ENCODE data around the gene PRR29. TPM values are rescaled to one million over a fixed set of nuclear protein-coding genes. Genes with fewer than 3 reads are reported as not detected.

Gene PRR29
- polyA plus RNA-seq, 1 experiment: 0.15 TPM

DNA sequence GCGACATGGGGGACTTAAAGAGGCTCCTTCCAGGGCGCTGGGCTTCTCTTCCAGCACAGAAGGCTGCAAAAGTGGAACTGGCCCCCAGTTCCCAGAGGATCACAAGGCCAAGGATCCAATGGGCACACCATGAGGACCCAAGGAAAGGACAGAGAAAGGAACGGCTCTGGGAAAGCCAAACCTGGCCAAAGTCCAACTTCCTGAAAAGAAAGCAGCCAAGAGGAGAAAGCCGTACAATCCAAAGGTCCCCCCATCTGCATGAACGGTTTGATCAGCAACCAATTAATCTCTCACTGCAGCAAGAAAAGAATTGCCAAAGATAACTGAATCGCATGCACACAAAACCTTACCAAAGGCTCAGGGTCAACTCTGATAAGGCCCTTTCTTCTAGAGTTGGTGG, 42.1 kb downstream of the PRR29 start:
- CTCF ChIA-PET: no interaction called here
- H3K27ac ChIP-seq (ENCODE audit: low read depth, low read length): no peak overlapping the region
- TF ChIP-seq, protein P1, sequence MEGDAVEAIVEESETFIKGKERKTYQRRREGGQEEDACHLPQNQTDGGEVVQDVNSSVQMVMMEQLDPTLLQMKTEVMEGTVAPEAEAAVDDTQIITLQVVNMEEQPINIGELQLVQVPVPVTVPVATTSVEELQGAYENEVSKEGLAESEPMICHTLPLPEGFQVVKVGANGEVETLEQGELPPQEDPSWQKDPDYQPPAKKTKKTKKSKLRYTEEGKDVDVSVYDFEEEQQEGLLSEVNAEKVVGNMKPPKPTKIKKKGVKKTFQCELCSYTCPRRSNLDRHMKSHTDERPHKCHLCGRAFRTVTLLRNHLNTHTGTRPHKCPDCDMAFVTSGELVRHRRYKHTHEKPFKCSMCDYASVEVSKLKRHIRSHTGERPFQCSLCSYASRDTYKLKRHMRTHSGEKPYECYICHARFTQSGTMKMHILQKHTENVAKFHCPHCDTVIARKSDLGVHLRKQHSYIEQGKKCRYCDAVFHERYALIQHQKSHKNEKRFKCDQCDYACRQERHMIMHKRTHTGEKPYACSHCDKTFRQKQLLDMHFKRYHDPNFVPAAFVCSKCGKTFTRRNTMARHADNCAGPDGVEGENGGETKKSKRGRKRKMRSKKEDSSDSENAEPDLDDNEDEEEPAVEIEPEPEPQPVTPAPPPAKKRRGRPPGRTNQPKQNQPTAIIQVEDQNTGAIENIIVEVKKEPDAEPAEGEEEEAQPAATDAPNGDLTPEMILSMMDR (IDR thresholded peaks at IDR 0.05; ENCODE audit: low read depth, low read length): no peak
- no peaks in the 10 kb centered on the region; the same call in 1 of the 2 replicates for H3K9me3 ChIP-seq (ENCODE audit: control insufficient read depth, insufficient read depth, low read length)
- POLR2A ChIA-PET: no interaction called here
- DNase-seq (ENCODE audit: low read depth, low spot score): no peak
- no peak overlapping the region for H3K4me3 ChIP-seq (ENCODE audit: low read depth, low read length)
- no peaks in the 10 kb centered on the region for H3K27me3 ChIP-seq (ENCODE audit: control insufficient read depth, insufficient read depth, low read length)

DNA sequence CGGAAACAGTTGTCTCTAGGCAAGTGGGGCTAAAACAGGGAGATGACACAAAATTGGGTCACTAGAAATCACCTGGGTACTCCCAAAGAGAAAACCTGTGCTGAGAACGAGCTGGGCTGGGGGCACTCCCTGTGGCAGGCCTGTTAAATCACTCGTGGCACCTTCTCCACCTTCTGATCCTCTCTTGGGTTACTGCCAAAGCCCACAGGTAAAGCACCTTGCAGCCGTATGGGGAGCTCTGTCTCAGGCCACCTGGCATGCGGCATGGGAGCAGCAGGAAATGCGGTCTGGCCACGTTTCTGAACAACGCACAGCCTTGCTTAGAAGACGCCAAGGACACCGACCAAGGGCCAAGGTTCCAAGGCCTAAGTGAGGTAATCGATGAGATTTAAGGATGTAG, 43.8 kb downstream of the PRR29 start:
- Histone ChIP-seq H3K27ac (ENCODE audit: low read depth, low read length) (no peak overlapping the region), H3K4me3 (ENCODE audit: low read depth, low read length) (no peak overlapping the region), H3K9me3 (ENCODE audit: control insufficient read depth, insufficient read depth, low read length) (no peaks in the 10 kb centered on the region; the same call in 1 of the 2 replicates), H3K27me3 (ENCODE audit: control insufficient read depth, insufficient read depth, low read length) (no peaks in the 10 kb centered on the region)
- POLR2A ChIA-PET: no interaction called here
- CTCF ChIA-PET: interaction anchor here (2.1 to 3.2 kb wide), 3 partner anchors 12 to 92 kb away, joined by 7 to 18 read pairs (median 12); no protein-coding TSS in a partner anchor
- TF ChIP-seq, protein P1 (IDR thresholded peaks at IDR 0.05; ENCODE audit: low read depth, low read length): no peak
- no peak for DNase-seq (ENCODE audit: low read depth, low spot score)

- TF ChIP-seq, protein P1 (IDR thresholded peaks at IDR 0.05; ENCODE audit: low read depth, low read length): no peak
- Histone ChIP-seq H3K27ac (ENCODE audit: low read depth, low read length) (no peak overlapping the region), H3K9me3 (ENCODE audit: control insufficient read depth, insufficient read depth, low read length) (no peaks in the 10 kb centered on the region; the same call in 1 of the 2 replicates), H3K27me3 (ENCODE audit: control insufficient read depth, insufficient read depth, low read length) (no peaks in the 10 kb centered on the region), H3K4me3 (ENCODE audit: low read depth, low read length) (no peak overlapping the region)
- CTCF ChIA-PET: interaction anchor here (0.8 to 3.2 kb wide), 4 partner anchors 13 to 91 kb away, joined by 3 to 18 read pairs (median 10); no protein-coding TSS in a partner anchor
- no peak for DNase-seq (ENCODE audit: low read depth, low spot score)
- POLR2A ChIA-PET: no interaction called here
Measured at GRCh38 chr17:64042700-64043485, 44.7 kb downstream of the PRR29 start.

DNA sequence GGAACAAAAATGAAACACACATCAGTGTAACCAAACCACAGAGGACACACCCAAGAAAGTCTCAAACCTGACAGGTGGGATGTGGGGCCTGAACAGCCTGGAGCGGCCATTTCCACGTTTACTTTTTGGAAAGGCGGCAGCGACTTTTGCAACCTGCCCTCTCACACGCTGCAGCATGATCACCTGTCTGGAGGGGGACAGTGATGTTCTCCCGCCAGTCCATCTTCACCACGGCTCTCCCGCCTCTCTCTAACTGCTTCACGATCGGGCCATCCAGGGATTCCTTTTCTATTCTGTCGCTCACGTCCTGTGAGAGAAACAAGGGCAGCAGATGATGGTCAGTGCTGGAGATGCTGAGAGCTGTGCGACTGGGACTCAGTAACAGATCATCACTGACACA, 47.0 kb downstream of the PRR29 start:
- CTCF ChIA-PET: no interaction called here
- DNase-seq (ENCODE audit: low read depth, low spot score): no peak
- no peaks in the 10 kb centered on the region; the same call in 1 of the 2 replicates for H3K9me3 ChIP-seq (ENCODE audit: control insufficient read depth, insufficient read depth, low read length)
- no peaks in the 10 kb centered on the region for H3K27me3 ChIP-seq (ENCODE audit: control insufficient read depth, insufficient read depth, low read length)
- POLR2A ChIA-PET: no interaction called here
- H3K27ac ChIP-seq (ENCODE audit: low read depth, low read length): no peak overlapping the region
- TF ChIP-seq, protein P1 (IDR thresholded peaks at IDR 0.05; ENCODE audit: low read depth, low read length): no peak
- no peak overlapping the region for H3K4me3 ChIP-seq (ENCODE audit: low read depth, low read length)

GRCh38 chr17:64048805-64049204, 50.7 kb downstream of the PRR29 start:
- ChIA-PET CTCF (interaction anchor here (2.5 to 3.6 kb wide), 2 partner anchors 20 to 85 kb away, joined by 11 to 18 read pairs; no protein-coding TSS in a partner anchor), POLR2A (no interaction called here)
- TF ChIP-seq, protein P1 (IDR thresholded peaks at IDR 0.05; ENCODE audit: low read depth, low read length): no peak
- Histone ChIP-seq H3K27me3 (ENCODE audit: control insufficient read depth, insufficient read depth, low read length) (no peaks in the 10 kb centered on the region), H3K9me3 (ENCODE audit: control insufficient read depth, insufficient read depth, low read length) (no peaks in the 10 kb centered on the region; the same call in 1 of the 2 replicates), H3K4me3 (ENCODE audit: low read depth, low read length) (no peak overlapping the region), H3K27ac (ENCODE audit: low read depth, low read length) (no peak overlapping the region)
- DNase-seq (ENCODE audit: low read depth, low spot score): no peak

Data from AG04450 (cell line).